ENCODE data around the gene FBLN2. TPM values are rescaled to one million over a fixed set of nuclear protein-coding genes. Genes with fewer than 3 reads are reported as not detected.

FBLN2 gene
- total and polyA plus RNA-seq, 7 donors = 12.8 to 59.4 (median 24.9) TPM

DNA sequence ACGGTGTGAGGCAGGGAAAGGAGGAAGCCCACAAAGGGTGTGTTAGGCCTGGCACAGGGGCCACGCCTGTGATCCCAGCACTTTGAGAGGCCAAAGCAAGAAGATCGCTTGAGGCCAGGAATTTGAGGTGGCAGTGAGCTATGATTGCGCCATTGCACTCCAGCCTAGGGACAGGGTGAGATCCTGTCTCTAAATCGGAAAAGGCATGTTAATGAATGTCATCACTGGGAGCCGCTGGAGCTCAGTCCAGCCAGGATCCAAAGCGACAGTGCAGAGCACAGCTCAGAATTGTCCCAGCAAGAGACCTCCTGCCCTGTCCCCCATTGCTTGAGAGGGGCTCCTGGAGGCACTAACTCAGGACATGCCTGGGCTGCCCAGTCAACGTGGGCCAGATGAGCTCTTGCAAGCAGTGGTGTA lies 15.0 kb upstream of the FBLN2 start:
- ATAC-seq (peak in 2 of 4 donors; percentile 41 to 73), DNase-seq (peak in 1 of 2 donors; percentile 50)
- TF ChIP-seq, protein P1, sequence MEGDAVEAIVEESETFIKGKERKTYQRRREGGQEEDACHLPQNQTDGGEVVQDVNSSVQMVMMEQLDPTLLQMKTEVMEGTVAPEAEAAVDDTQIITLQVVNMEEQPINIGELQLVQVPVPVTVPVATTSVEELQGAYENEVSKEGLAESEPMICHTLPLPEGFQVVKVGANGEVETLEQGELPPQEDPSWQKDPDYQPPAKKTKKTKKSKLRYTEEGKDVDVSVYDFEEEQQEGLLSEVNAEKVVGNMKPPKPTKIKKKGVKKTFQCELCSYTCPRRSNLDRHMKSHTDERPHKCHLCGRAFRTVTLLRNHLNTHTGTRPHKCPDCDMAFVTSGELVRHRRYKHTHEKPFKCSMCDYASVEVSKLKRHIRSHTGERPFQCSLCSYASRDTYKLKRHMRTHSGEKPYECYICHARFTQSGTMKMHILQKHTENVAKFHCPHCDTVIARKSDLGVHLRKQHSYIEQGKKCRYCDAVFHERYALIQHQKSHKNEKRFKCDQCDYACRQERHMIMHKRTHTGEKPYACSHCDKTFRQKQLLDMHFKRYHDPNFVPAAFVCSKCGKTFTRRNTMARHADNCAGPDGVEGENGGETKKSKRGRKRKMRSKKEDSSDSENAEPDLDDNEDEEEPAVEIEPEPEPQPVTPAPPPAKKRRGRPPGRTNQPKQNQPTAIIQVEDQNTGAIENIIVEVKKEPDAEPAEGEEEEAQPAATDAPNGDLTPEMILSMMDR (IDR thresholded peaks at IDR 0.05) = no peak
- Histone ChIP-seq H3K9me3 (no peaks in the 10 kb centered on the region), H3K36me3 (ENCODE audit: insufficient read depth in 1 of 2, low read depth in 1 of 2) (no peaks in the 10 kb centered on the region), H3K27ac (no peak overlapping the region), H3K4me3 (no peak overlapping the region), H3K27me3 (ENCODE audit: insufficient read depth in 3 of 3, low read length in 2 of 3) (peaks cover 0 to 13% (median 4%) of the 10 kb centered on the region in 3 donors), H3K4me1 (no peaks in the 10 kb centered on the region)
- intact Hi-C loops (cut with DNase I) = no loop called here
- WGBS, 3 donors = 72 to 79% (median 75%) methylated on average over 8 of the region's 8 CpGs

DNA sequence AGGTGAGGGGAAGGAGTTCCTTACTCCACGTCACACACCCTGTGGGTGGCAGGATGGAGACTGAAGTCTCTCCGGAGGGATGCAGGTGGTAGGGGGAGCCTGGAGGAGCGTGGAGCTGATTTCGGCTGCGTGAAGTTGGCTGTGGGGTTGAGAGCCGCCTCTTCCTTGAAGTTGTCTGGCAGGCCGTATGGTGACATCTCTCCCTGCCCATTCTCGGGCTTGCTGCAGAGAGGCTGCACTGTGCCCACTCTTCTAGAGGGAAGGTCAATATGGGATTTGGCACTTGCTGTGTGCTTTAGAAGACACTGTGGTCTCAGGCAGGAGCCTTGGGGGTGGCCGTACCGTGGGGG lies 13.4 kb upstream of the FBLN2 start:
- DNase-seq = no peak
- WGBS, 3 donors = 71 to 74% (median 73%) methylated on average over 10 of the region's 10 CpGs
- Histone ChIP-seq H3K27ac (no peak overlapping the region), H3K9me3 (no peaks in the 10 kb centered on the region), H3K36me3 (ENCODE audit: insufficient read depth in 1 of 2, low read depth in 1 of 2) (no peaks in the 10 kb centered on the region), H3K4me3 (no peak overlapping the region), H3K4me1 (no peaks in the 10 kb centered on the region), H3K27me3 (ENCODE audit: insufficient read depth in 3 of 3, low read length in 2 of 3) (peaks cover 0 to 13% (median 4%) of the 10 kb centered on the region in 3 donors)
- TF ChIP-seq, protein P1 (IDR thresholded peaks at IDR 0.05) = no peak
- ATAC-seq = no peak
- intact Hi-C loops (cut with DNase I) = no loop called here

DNA sequence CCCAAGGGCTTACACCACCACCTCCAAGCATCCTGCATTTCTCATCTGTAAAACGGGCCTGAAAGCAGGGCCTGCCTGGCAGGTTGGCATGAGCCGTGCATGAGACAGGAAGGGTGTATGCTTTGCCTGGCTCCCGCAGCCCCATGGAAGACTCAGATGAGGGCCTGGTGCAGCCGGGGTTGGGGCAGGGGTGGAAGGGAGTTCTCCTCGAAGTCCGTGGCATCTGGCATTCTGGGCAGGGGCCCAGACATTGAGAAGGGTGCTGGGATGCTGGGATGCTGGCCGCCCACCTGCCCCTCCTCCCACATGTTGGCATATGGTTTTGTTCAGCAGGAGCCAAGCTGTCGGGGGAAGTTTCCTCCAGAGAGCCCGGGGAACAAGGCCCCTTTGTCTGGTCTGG lies 13.0 kb upstream of the FBLN2 start:
- WGBS, 3 donors = 32 to 42% (median 34%) methylated on average over 9 of the region's 9 CpGs
- H3K4me3 ChIP-seq = no peak overlapping the region
- no peaks in the 10 kb centered on the region for H3K36me3 ChIP-seq (ENCODE audit: insufficient read depth in 1 of 2, low read depth in 1 of 2)
- TF ChIP-seq, protein P1 (IDR thresholded peaks at IDR 0.05) = no peak
- H3K27me3 ChIP-seq (ENCODE audit: insufficient read depth in 3 of 3, low read length in 2 of 3) = peaks cover 0 to 13% (median 4%) of the 10 kb centered on the region in 3 donors
- ATAC-seq (no peak), DNase-seq (no peak)
- no peaks in the 10 kb centered on the region for H3K4me1 ChIP-seq
- no peaks in the 10 kb centered on the region for H3K9me3 ChIP-seq
- intact Hi-C loops (cut with DNase I) = no loop called here
- no peak overlapping the region for H3K27ac ChIP-seq

DNA sequence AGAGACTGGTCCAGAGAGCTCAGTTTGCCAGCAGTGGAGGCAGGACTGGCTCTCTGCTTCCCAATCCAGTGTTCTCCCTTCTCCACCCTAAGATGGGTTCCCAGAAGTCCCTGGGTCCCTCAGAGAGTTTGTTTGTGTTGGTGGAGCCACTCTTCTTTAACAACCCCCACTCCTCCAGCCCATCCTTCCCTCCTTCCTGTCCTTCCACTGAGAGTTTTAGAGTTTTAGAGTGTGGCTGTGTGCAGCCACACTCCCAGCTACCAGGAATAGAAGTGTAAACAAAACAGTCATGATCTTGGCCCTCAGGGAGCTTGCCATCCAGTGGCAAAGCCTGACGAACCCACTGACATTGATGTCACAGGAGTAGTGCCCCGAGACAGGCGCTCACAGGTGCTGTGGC lies 12.5 kb upstream of the FBLN2 start:
- 72 to 79% (median 76%) methylated on average over 3 of the region's 3 CpGs for WGBS, 3 donors
- intact Hi-C loops (cut with DNase I) = no loop called here
- DNase-seq (no peak), ATAC-seq (no peak)
- H3K4me3 ChIP-seq = no peak overlapping the region
- peaks cover 0 to 13% (median 4%) of the 10 kb centered on the region in 3 donors for H3K27me3 ChIP-seq (ENCODE audit: insufficient read depth in 3 of 3, low read length in 2 of 3)
- no peaks in the 10 kb centered on the region for H3K4me1 ChIP-seq
- H3K9me3 ChIP-seq = no peaks in the 10 kb centered on the region
- TF ChIP-seq, protein P1 (IDR thresholded peaks at IDR 0.05) = no peak
- H3K27ac ChIP-seq = no peak overlapping the region
- no peaks in the 10 kb centered on the region for H3K36me3 ChIP-seq (ENCODE audit: insufficient read depth in 1 of 2, low read depth in 1 of 2)

DNA sequence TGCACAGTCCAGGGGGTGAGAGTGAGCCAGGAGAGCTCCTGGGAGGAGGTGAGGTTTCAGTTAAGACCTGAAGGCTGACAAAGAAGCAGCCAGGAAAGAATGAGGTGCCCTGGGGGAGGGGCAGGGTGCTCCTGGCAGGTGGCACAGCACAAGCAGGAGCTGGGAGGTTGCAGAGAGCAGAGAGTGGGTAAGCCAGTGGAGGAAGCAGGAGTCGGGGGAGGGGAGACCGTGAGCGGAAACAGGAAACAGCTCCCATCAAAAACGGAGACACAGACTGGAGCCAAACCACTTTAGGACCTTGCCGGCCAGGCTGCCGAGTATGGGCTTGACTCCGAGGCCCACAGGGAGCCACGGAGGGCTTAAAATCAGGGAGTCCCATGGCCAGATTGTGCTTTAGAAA lies 12.1 kb upstream of the FBLN2 start:
- intact Hi-C loops (cut with DNase I) = no loop called here
- WGBS, 3 donors = 45 to 51% (median 51%) methylated on average over 8 of the region's 8 CpGs
- no peaks in the 10 kb centered on the region for H3K36me3 ChIP-seq (ENCODE audit: insufficient read depth in 1 of 2, low read depth in 1 of 2)

More for the DNA sequence above, 12.1 kb upstream of the FBLN2 start:
- Histone ChIP-seq H3K27me3 (ENCODE audit: insufficient read depth in 3 of 3, low read length in 2 of 3) (peaks cover 0 to 13% (median 4%) of the 10 kb centered on the region in 3 donors), H3K4me3 (no peak overlapping the region), H3K27ac (no peak overlapping the region), H3K4me1 (no peaks in the 10 kb centered on the region), H3K9me3 (no peaks in the 10 kb centered on the region)
- DNase-seq (no peak), ATAC-seq (no peak)
- TF ChIP-seq, protein P1 (IDR thresholded peaks at IDR 0.05) = no peak
